ENCODE results near the gene CNNM1.

Gene CNNM1

DNA sequence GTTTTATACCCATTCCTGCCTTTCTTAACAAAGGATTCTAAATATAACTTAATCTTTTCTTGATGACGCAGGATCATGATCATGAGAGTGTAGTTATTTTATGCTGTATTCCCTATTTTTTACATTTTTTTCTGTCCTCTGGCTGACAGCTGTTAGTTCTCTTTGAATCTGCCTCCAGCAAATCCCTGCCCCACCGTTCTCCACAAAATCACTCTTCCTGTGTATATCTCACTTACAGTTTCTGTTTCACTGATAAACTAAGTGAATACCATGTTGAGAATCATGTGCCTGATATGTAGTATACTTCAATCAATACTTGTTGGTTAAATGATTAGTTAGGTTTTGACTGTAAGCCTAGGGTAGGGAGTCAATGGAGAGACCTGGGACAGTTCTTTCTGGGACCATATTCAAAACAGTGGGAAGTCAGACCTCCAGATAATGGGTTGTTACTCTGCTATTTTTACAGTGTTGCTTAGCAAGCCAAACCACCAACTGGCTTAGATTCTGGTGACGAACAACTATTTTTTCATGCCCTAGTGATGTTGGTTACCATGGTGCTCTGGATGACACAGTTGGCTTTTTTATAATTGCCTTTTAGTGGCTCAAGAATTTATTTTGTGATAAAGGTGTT lies 12.8 kb downstream of the CNNM1 start:
- H3K4me3 ChIP-seq (ENCODE audit: low read length), result no peak overlapping the region

DNA sequence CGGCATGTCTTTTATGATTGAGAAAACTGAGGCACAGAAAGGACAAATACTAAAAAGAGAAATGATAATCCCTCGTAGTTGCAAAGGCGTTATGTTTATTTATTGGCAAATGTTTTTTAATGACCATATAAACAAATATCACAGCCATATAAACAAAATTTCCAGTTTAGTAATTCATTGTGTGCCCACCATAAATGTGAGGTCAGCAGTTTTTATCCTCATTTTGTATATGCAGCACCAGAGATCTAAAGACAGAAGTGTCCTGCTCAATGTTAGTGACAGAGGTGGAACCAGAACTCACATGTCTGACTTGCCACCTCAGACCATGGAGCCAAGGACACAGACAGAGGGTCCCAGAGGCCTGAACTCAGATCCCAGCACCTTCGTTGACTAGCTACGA lies 14.1 kb downstream of the CNNM1 start:
- H3K4me3 ChIP-seq (ENCODE audit: low read length), result no peak overlapping the region
- TF ChIP-seq, protein P1, sequence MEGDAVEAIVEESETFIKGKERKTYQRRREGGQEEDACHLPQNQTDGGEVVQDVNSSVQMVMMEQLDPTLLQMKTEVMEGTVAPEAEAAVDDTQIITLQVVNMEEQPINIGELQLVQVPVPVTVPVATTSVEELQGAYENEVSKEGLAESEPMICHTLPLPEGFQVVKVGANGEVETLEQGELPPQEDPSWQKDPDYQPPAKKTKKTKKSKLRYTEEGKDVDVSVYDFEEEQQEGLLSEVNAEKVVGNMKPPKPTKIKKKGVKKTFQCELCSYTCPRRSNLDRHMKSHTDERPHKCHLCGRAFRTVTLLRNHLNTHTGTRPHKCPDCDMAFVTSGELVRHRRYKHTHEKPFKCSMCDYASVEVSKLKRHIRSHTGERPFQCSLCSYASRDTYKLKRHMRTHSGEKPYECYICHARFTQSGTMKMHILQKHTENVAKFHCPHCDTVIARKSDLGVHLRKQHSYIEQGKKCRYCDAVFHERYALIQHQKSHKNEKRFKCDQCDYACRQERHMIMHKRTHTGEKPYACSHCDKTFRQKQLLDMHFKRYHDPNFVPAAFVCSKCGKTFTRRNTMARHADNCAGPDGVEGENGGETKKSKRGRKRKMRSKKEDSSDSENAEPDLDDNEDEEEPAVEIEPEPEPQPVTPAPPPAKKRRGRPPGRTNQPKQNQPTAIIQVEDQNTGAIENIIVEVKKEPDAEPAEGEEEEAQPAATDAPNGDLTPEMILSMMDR (IDR thresholded peaks at IDR 0.05; ENCODE audit: insufficient read depth, low read depth, low read length, missing control alignments), result no peak
- DNase-seq (ENCODE audit: low read depth), result no peak

More for the DNA sequence above, 12.8 kb downstream of the CNNM1 start:
- DNase-seq (ENCODE audit: low read depth), result no peak
- TF ChIP-seq, protein P1 (IDR thresholded peaks at IDR 0.05; ENCODE audit: insufficient read depth, low read depth, low read length, missing control alignments), result no peak

DNA sequence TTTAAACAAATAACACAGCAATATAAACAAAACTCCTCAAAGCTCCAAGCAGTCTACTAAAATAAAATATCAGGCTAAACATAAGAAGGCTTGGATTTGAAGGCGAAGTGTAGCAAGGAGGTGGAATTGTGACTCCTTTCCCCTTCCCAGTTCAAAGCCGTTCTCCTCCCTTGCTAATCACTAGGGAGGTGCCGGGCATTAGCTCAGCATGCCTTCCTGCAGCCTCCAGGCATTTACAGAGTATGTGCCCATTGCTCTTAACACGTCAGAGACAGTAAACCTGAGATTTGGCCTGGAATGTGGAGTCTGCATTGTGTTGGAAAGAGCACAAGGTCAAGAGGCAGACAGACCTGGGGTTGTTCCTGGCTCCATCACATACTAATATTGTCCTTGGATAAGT lies 15.6 kb downstream of the CNNM1 start:
- DNase-seq (ENCODE audit: low read depth), result no peak
- H3K4me3 ChIP-seq (ENCODE audit: low read length), result no peak overlapping the region

DNA sequence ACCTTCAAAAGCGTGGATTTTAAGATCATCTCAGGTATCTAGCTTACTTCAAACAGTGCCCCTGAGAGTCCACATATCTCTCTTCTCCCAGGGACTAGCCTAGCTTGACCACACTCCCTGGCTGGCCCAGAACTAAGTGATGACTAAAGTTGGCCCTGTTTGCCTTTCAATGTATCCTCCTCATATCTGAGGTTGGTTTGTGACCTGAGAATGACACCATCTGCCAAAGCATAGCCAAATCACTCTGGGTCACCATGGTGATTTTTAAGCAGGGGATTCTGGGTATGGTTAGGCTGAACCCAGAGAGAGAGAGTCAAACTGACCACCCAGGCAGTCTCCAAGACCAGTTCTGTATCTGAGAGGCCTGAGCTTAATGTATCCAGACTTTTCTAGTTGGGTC lies 16.2 kb downstream of the CNNM1 start:
- DNase-seq (ENCODE audit: low read depth), result no peak
- TF ChIP-seq, protein P1 (IDR thresholded peaks at IDR 0.05; ENCODE audit: insufficient read depth, low read depth, low read length, missing control alignments), result no peak
- H3K4me3 ChIP-seq (ENCODE audit: low read length), result no peak overlapping the region

More for the DNA sequence above, 15.6 kb downstream of the CNNM1 start:
- TF ChIP-seq, protein P1 (IDR thresholded peaks at IDR 0.05; ENCODE audit: insufficient read depth, low read depth, low read length, missing control alignments), result no peak

DNA sequence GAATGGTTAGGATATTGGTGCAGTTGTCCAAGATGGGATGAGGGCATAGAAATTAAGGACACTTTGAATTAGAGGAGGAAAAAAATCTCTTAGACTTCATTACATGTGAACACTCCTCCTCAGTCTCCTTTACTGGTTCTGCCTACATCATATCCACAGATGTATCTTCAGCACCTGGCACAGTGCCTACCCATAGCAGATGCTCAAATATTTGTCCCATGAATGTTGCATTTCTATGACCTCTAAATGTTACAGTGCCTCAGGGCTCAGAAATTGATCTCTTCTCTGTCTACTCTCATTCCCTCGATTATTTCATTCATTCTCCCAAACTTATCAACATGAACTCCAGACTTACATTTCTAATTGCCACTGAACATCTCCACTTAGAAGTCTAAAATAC lies 17.1 kb downstream of the CNNM1 start:
- H3K4me3 ChIP-seq (ENCODE audit: low read length), result no peak overlapping the region
- peak; percentile 24 for DNase-seq (ENCODE audit: low read depth)
- TF ChIP-seq, protein P1 (IDR thresholded peaks at IDR 0.05; ENCODE audit: insufficient read depth, low read depth, low read length, missing control alignments), result no peak

DNA sequence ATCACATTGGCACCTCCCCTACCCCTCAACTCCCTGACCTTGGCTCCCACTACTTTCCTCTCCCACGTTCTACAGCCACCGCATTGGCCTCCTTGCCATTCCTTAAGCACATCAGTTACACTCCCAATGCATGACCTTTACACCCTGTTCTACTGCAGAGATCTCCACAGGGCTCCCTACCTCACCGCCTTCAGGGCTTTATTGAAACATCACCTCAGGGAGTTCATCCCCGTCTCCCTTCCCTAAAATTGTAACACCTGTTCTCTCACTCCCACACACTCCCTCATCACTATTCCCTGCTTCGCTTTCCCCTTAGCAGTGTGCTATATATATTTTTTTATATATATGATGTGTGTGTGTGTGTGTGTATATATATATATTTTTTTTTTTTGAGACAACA lies 18.5 kb downstream of the CNNM1 start:
- no peak for DNase-seq (ENCODE audit: low read depth)
- TF ChIP-seq, protein P1 (IDR thresholded peaks at IDR 0.05; ENCODE audit: insufficient read depth, low read depth, low read length, missing control alignments), result no peak

DNA sequence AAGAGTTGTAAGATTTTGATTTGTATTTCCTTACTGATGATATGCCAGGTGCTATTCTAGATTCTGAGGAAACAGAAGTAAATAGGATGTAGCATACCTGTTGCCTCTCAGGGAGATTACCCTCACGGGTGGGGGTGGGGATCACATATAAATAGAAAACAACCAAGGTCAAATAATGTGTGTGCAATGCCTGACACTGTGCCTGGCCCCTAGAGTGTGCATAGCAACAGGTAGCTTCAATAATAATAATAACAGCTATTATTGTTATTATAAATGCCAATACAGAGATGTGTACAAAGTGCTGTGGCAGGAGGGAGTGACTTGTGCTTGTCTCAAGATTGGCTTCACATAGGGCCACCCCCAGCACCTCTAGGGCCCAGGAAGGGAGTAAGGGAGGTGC lies 24.0 kb downstream of the CNNM1 start:
- TF ChIP-seq, protein P1 (IDR thresholded peaks at IDR 0.05; ENCODE audit: insufficient read depth, low read depth, low read length, missing control alignments), result no peak
- H3K4me3 ChIP-seq (ENCODE audit: low read length), result no peak overlapping the region
- DNase-seq (ENCODE audit: low read depth), result no peak

More for the DNA sequence above, 18.5 kb downstream of the CNNM1 start:
- no peak overlapping the region for H3K4me3 ChIP-seq (ENCODE audit: low read length)

All from epithelial cell of esophagus (primary cell).